Gastroesophageal sphincter (tissue), 4 donors: ENCODE results near the gene PLEKHM2. TPM values are rescaled to one million over a fixed set of nuclear protein-coding genes. Genes with fewer than 3 reads are reported as not detected.
"Not testable (repeated sequence)": the region's sequence is repeated elsewhere in the genome, so short reads cannot be mapped to it uniquely, and the experiment has no call there.

Experiments
- ATAC-seq: fragments of 150-250 bp; one replicate; pipeline ENCODE4 v1.9.1; 2016; ENCODE audit warnings: mild to moderate bottlenecking, moderate library complexity
- H3K27ac ChIP-seq, 4 donors: fragments of 200-600 bp; sonication (generic) in 3 of 4; 1 replicate in 3 of 4; 2 replicates in 1 of 4; pipeline ENCODE4 v1.5.1; 2016 to 2019
- H3K27me3 ChIP-seq: fragments of 200-600 bp; sonication (generic); one replicate; pipeline ENCODE4 v1.5.1; 2019
- H3K36me3 ChIP-seq, 2 donors: fragments of 200-600 bp; sonication (generic); one replicate each; pipeline ENCODE4 v1.5.1; 2019; ENCODE audit warnings: control low read depth in 1 of 2
- H3K4me1 ChIP-seq, 3 donors: fragments of 200-600 bp; sonication (generic); 1 replicate in 2 of 3; 2 replicates in 1 of 3; pipeline ENCODE4 v1.5.1; 2016 to 2019; ENCODE audit warnings: control low read depth in 2 of 3
- H3K4me3 ChIP-seq, 2 donors: fragments of 200-600 bp; sonication (generic); one replicate each; pipeline ENCODE4 v1.5.1; 2019; ENCODE audit warnings: mild to moderate bottlenecking in 1 of 2, moderate library complexity in 1 of 2
- H3K9me3 ChIP-seq, 3 donors: fragments of 200-600 bp; sonication (generic); one replicate each; pipeline ENCODE4 v1.5.1; 2017 to 2019; ENCODE audit warnings: control low read depth in 2 of 3
- EP300 ChIP-seq: sonication (generic); formaldehyde crosslinking; IDR thresholded peaks from one replicate; pipeline ENCODE4 v1.6.1; 2017; ENCODE audit warnings: antibody characterized with exemption, mild to moderate bottlenecking
- POLR2A ChIP-seq, 2 donors: fragments of 450-650 bp; IDR thresholded peaks; one replicate each; pipeline ENCODE4 v1.6.1; 2017; ENCODE audit warnings: antibody characterized with exemption in 2 of 2, mild to moderate bottlenecking in 2 of 2, moderate library complexity in 1 of 2
- POLR2AphosphoS5 ChIP-seq: sonication (generic); formaldehyde crosslinking; IDR thresholded peaks from one replicate; pipeline ENCODE4 v1.6.1; 2017; ENCODE audit warnings: antibody characterized with exemption
- WGBS, 2 donors: methylation state at CpG; one replicate each; pipeline ENCODE4 v1.1.5; 2018; ENCODE audit warnings: low coverage in 1 of 2; 5-methylcytosine and 5-hydroxymethylcytosine counted together
- total RNA-seq, 4 donors: library from RNA; depleted of rRNA; stranded (reverse); fragments of >200 nt; gene quantifications; one replicate each; pipeline ENCODE4 v1.1.0, GENCODE V29; 2016
- TF ChIP-seq, protein P1 (sequence below), 4 experiments: fragments of 200-600 bp in 2 of 4; fragments of 450-650 bp in 2 of 4; sonication (generic) in 1 of 4; IDR thresholded peaks; one replicate each; pipeline ENCODE4 v1.5.1; 2017 to 2019; ENCODE audit warnings: antibody characterized with exemption in 4 of 4, mild to moderate bottlenecking in 2 of 4, moderate library complexity in 2 of 4

The PLEKHM2 gene
- total RNA-seq, 4 donors from 2014 or later, result 32.1 to 65.2 (median 41.8) TPM

DNA sequence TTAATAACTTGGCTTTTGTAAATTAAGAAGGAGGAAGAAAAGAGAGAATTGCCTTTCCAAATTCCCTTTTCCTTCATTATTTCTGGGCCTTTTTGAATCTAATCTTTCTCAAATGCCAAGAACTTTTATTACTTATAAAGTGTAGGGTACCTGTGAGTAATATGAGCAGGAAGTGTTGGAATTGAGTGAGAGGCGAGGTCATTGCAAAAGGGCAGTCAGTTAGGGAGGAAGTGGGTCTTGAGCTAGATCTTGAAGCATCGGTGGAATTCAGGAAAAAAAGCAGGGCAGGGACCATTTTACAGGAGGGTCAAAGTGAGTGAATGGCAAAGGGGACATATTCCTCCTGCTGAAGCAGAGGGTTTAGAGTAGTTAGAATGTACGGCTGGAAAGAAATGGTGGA lies 43.5 kb upstream of the PLEKHM2 start:
- TF ChIP-seq, protein P1, sequence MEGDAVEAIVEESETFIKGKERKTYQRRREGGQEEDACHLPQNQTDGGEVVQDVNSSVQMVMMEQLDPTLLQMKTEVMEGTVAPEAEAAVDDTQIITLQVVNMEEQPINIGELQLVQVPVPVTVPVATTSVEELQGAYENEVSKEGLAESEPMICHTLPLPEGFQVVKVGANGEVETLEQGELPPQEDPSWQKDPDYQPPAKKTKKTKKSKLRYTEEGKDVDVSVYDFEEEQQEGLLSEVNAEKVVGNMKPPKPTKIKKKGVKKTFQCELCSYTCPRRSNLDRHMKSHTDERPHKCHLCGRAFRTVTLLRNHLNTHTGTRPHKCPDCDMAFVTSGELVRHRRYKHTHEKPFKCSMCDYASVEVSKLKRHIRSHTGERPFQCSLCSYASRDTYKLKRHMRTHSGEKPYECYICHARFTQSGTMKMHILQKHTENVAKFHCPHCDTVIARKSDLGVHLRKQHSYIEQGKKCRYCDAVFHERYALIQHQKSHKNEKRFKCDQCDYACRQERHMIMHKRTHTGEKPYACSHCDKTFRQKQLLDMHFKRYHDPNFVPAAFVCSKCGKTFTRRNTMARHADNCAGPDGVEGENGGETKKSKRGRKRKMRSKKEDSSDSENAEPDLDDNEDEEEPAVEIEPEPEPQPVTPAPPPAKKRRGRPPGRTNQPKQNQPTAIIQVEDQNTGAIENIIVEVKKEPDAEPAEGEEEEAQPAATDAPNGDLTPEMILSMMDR (IDR thresholded peaks at IDR 0.05), result no peak
- TF ChIP-seq POLR2A (IDR thresholded peaks at IDR 0.05), result no peak
- H3K27ac ChIP-seq, result no peak overlapping the region
- no peak for ATAC-seq
- 57 to 80% methylated on average over 2 to 3 of the region's 3 CpGs for WGBS, 2 donors
- peaks cover 0 to 98% of the 10 kb centered on the region in 2 donors for H3K36me3 ChIP-seq
- no peak overlapping the region for H3K4me3 ChIP-seq
- no peaks in the 10 kb centered on the region for H3K27me3 ChIP-seq
- no peaks in the 10 kb centered on the region for H3K9me3 ChIP-seq
- no peaks in the 10 kb centered on the region for H3K4me1 ChIP-seq

DNA sequence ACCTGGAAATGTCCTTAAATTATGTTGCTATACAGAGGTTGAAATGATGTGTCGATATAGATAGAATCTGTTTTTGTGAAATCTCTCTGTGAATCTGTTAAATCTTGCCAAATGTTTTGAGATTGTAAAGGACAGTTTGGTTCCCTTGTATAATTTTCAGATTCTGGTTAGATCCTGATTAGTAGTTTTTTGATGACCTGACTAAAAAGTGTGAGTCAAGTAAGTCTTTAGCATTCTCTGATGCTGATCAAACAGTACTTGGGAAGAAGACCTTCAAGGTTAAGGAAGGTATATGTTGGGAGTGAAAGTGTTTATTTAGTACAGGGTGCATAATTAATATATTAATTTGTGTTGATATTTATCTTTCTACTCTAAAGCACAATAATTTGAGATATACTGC lies 34.2 kb upstream of the PLEKHM2 start:
- Histone ChIP-seq H3K9me3 (no peaks in the 10 kb centered on the region), H3K4me1 (no peaks in the 10 kb centered on the region), H3K4me3 (no peak overlapping the region), H3K36me3 (peaks cover 0 to 93% of the 10 kb centered on the region in 2 donors), H3K27ac (no peak overlapping the region), H3K27me3 (no peaks in the 10 kb centered on the region)
- 83 to 100% methylated on average over 1 of the region's 1 CpG for WGBS, 2 donors
- no peak for TF ChIP-seq POLR2AphosphoS5
- TF ChIP-seq, protein P1 (IDR thresholded peaks at IDR 0.05), result no peak
- no peak for TF ChIP-seq POLR2A (IDR thresholded peaks at IDR 0.05)
- TF ChIP-seq EP300, result no peak
- no peak for ATAC-seq

- TF ChIP-seq, protein P1 (IDR thresholded peaks at IDR 0.05), result no peak
- no peak for TF ChIP-seq POLR2AphosphoS5
- TF ChIP-seq POLR2A (IDR thresholded peaks at IDR 0.05), result no peak
- no peak for TF ChIP-seq EP300
- 80 to 89% methylated on average over 2 of the region's 2 CpGs for WGBS, 2 donors
- Histone ChIP-seq H3K27me3 (no peaks in the 10 kb centered on the region), H3K9me3 (no peaks in the 10 kb centered on the region), H3K4me3 (no peak overlapping the region), H3K4me1 (no peaks in the 10 kb centered on the region), H3K36me3 (peaks cover 0 to 93% of the 10 kb centered on the region in 2 donors), H3K27ac (no peak overlapping the region)
- ATAC-seq, result no peak
Measured at GRCh38 chr1:15650433-15650832, 33.7 kb upstream of the PLEKHM2 start.

DNA sequence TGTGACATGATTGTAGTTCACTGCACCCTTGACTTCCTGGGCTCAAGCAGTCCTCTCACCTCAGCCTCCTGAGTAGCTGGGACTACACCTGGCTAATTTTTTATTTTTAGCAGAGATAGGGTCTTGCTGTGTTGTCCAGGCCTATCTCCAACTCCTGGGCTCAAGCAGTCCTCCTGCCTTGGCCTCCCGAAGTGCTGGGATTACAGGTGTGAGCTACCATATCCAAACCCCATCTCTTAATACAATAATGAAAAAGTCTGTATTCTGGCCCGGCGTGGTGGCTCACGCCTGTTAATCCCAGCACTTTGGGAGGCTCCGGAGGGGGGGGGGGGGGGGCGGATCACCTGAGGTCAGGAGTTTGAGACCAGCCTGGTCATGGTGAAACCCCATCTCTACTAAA lies 32.0 kb upstream of the PLEKHM2 start:
- no CpG with 5 or more reads among the region's 6 CpGs for whole genome bisulfite sequencing, 2 donors
- H3K4me1 ChIP-seq, H3K4me3 ChIP-seq, ATAC-seq, H3K27me3 ChIP-seq, H3K27ac ChIP-seq, H3K9me3 ChIP-seq: not testable (repeated sequence)
- peaks cover 0 to 95% of the 10 kb centered on the region in 2 donors for H3K36me3 ChIP-seq

DNA sequence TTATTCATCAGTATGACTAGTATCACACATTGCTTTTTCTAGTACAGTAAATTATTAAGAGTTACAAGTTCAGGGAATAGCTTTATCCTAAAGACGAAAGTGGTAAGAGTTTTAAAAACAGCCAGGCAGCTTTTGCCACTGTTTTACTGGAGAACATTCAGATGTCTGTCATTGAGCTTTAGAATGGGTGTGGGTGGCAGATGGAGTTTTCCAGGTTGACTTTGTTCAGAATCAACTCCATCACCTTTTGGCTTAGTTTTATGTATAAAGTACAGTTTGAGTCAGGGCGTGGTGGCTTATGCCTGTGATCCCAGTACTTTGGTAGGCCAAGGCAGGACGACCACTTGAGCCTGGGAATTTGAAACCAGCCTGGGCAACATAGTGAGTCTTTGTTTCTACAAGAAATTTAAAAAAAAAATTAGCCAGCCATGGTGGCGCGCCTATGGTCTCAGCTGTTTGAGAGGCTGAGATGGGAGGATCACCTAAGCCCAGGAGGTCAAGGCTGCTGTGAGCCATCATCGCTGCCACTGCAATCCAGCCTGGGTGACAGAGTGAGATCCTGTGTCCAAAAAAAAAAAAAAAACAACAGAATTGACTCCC lies 29.9 kb upstream of the PLEKHM2 start:
- TF ChIP-seq POLR2AphosphoS5 (no peak), EP300 (no peak), POLR2A (IDR thresholded peaks at IDR 0.05) (no peak)
- TF ChIP-seq, protein P1 (IDR thresholded peaks at IDR 0.05), result no peak
- Histone ChIP-seq H3K27me3 (no peaks in the 10 kb centered on the region), H3K27ac (no peak overlapping the region), H3K9me3 (no peaks in the 10 kb centered on the region), H3K4me1 (no peaks in the 10 kb centered on the region), H3K36me3 (peaks cover 0 to 96% of the 10 kb centered on the region in 2 donors), H3K4me3 (no peak overlapping the region)
- WGBS, 2 donors, result 81% methylated on average over 5 to 6 of the region's 6 CpGs
- ATAC-seq, result no peak
